Prostate gland (tissue), 2 donors: ENCODE results near the gene FOXP3.

Experiments used
- POLR2A ChIP-seq: fragments of 450-650 bp; IDR thresholded peaks from one replicate; pipeline ENCODE4 v1.6.1; 2016; ENCODE audit warnings: antibody characterized with exemption, mild to moderate bottlenecking
- POLR2AphosphoS5 ChIP-seq: sonication (generic); formaldehyde crosslinking; IDR thresholded peaks from one replicate; pipeline ENCODE4 v1.6.1; 2017; ENCODE audit warnings: antibody characterized with exemption
- TF ChIP-seq, protein P1 (sequence below), 4 experiments: fragments of 200-600 bp in 2 of 4; fragments of 450-650 bp in 2 of 4; sonication (generic) in 2 of 4; IDR thresholded peaks; 1 replicate in 3 of 4; 2 replicates in 1 of 4; pipeline ENCODE4 v1.5.1; 2016 to 2019; ENCODE audit warnings: antibody characterized with exemption in 4 of 4, mild to moderate bottlenecking in 2 of 4, moderate library complexity in 2 of 4

DNA sequence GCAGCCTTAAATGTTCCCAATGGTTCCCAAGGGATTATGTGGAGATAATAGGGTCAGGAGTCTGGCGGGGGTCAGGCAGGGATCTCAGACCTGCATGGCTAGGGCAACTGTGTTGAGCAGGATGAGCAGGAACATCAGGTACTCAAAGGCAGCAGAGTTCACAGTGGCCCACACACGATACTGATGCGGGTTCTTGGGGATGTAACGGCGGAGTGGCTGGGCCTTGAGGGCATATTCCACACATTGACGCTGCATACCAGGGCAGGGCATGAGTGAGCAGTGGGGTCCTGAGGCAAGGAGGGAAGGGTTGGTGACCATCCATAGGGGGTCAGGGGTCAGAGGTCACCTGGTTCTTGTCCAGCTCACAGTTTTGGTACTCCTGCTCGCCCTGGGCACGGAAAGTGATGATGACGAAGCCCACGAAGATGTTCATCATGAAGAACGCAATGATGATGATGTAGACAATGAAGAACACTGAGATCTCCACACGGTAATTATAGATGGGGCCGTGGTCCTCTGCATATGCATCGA lies 49.4 kb downstream of the FOXP3 start:
- TF ChIP-seq, protein P1, sequence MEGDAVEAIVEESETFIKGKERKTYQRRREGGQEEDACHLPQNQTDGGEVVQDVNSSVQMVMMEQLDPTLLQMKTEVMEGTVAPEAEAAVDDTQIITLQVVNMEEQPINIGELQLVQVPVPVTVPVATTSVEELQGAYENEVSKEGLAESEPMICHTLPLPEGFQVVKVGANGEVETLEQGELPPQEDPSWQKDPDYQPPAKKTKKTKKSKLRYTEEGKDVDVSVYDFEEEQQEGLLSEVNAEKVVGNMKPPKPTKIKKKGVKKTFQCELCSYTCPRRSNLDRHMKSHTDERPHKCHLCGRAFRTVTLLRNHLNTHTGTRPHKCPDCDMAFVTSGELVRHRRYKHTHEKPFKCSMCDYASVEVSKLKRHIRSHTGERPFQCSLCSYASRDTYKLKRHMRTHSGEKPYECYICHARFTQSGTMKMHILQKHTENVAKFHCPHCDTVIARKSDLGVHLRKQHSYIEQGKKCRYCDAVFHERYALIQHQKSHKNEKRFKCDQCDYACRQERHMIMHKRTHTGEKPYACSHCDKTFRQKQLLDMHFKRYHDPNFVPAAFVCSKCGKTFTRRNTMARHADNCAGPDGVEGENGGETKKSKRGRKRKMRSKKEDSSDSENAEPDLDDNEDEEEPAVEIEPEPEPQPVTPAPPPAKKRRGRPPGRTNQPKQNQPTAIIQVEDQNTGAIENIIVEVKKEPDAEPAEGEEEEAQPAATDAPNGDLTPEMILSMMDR (IDR thresholded peaks at IDR 0.05) = no peak
- TF ChIP-seq POLR2A (no peak), POLR2AphosphoS5 (no peak)
